HG03280 (cell line): ENCODE measurements around the gene SUSD3.
"Not testable (repeated sequence)": the region's sequence is repeated elsewhere in the genome, so short reads cannot be mapped to it uniquely, and the experiment has no call there.

ENCODE experiments used
- ATAC-seq: cut with Tn5 transposase; IDR thresholded peaks from one replicate; pipeline ENCODE4 v1.9.1; 2021; ENCODE audit warnings: mild to moderate bottlenecking, moderate library complexity; ENCODE audit not compliant: unreplicated experiment

SUSD3 gene

GRCh38 chr9:93091453-93092081 is 33.1 kb downstream of the SUSD3 start:
- no peak for ATAC-seq

DNA sequence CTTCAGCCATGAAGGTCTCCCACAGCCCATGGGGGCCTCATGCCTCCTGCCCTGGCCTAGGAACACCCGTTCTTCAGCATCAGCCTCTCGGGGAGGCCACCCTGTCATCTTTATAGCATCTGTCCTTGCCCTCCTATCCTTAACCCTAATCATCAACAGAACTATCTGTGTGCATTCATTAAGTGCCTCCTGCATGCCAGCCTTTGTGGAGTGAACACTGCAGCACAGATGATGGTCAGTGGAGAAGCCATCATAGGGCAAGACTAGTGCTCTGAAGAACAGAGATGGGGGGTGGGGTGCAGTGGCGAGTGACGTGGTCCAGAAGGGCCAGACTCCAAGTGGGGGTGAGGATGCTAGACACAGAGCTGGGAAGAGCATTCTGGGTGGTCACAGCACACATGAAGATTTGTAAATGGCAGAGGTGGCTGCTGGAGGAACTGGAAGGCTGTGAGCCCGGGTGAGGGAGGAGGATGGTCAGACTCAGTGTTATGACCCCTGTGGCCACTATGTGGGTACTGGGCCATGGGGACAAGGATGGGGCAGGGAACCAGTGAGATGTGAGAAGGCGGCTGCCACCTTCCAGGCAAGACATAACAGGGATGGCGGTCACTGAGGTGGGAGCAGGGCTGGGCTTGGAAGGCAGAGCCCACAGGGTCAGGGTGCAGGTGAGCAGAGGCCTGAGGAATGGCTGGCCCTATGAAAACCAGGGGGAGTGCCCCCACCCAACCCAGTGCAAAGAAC is 33.9 kb downstream of the SUSD3 start:
- no peak for ATAC-seq

DNA sequence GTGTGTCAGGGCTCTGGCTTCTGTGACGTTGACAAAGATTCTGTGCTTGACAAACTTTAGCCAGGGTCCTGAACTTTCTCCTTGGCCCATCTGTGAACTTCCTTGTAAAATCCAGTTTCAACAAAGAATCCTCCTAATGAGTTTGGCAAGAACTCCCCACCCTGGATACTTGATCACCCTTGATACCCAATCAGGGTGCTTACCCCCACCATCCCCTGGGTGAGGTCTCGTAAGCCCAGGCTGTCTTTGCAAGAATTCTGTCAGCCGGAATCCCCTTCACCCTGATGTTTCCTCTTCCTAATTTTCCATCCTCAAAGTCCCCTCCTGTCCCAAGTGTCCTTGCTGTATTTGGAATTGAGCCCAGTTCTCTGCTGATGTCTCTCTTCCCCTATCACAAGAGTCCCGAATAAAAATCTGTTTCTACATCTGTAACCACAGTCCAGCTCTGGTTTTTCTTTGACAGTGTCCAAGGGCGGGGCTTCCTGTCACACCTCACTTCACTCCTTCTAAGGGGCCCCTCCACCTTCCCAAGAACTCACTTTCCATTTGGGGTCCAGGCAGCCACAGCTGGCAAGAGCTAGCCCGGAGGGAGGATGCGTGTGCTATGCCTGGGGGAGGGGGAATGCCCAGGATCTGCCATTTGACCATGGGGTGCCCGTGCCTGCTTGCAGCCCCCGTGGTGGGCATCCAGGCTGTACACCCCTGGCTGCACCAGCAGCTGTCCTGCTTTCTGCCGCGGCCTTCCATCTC is 34.8 kb downstream of the SUSD3 start:
- ATAC-seq, result no peak

GRCh38 chr9:93093877-93094657 is 35.6 kb downstream of the SUSD3 start:
- ATAC-seq, result no peak

- no peak for ATAC-seq
Measured at GRCh38 chr9:93094658-93095204, 36.2 kb downstream of the SUSD3 start.

DNA sequence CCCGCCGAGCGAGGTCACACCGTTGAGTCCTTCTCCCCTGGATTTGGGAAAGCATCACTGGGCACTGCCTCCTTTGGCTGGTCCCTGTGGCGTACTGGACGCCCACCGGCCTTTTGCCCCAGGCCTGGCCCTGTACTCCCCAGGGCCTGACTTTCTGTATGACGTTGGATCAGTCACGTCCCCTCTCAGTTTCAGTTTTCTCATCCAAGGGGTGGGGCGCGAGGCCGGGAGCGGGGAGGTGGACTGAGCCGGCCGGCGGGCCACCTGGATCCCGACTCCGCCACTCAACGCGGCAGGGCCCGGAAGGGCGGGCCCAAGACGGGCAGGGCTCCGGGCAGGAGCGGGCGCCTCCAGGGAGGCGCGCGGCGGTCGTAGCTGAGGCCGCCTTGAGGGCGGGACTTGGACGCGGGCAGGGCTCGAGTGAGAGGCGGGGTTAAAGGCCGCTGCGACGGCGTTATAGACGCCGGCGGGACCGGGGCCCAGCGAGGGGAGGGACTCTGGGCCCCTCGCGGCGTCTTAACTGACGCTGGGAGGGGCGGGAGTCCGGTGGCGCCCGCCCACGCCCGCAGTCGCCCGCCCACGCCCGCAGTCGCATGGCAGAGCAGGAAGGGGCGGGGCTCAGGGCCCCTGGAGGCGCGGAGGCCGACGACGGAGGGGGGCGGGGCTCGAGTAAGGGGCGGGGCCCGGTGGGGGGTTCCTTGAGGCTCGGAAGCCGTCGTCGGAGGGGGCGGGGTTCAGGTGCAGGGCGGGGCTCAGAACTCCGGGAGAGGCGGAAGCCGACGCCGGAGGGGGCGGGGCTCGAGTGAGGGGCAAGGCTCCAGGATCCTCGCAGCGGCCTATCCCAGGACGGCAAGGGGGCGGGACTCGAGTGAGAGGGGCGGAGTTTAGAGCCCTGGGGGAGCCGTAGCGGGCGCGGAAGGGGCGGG is 37.0 kb downstream of the SUSD3 start:
- ATAC-seq, result peak; percentile 68

GRCh38 chr9:93096131-93096802 is 37.8 kb downstream of the SUSD3 start, which contains the start of gene CARD19:
Gene CARD19 (plus strand): TSS chr9:93096217. CDS start chr9:93096346, 129 bp downstream.
- ATAC-seq, result peak; percentile 8

- no peak for ATAC-seq
Measured at GRCh38 chr9:93096811-93097382, 38.4 kb downstream of the SUSD3 start.

GRCh38 chr9:93097511-93098201 is 39.2 kb downstream of the SUSD3 start:
- no peak for ATAC-seq

GRCh38 chr9:93098236-93098946 is 39.9 kb downstream of the SUSD3 start:
- no peak for ATAC-seq

GRCh38 chr9:93099551-93100275 is 41.2 kb downstream of the SUSD3 start:
- ATAC-seq, result no peak

DNA sequence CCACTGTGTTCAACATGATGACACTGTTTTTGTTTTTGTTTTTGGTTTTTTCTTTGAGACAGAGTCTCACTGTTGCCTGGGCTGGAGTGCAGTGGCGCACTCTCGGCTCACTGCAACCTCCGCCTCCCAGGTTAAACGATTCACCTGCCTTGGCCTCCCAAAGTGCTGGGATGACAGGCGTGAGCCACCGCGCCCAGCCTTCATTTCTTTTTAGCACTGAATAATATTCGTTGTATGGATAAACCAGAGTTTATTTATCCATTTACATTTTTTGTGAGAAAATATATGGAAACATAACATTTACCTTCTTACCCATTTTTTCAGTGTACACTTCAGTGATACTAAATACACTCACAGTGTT is 41.8 kb downstream of the SUSD3 start:
- no peak for ATAC-seq

DNA sequence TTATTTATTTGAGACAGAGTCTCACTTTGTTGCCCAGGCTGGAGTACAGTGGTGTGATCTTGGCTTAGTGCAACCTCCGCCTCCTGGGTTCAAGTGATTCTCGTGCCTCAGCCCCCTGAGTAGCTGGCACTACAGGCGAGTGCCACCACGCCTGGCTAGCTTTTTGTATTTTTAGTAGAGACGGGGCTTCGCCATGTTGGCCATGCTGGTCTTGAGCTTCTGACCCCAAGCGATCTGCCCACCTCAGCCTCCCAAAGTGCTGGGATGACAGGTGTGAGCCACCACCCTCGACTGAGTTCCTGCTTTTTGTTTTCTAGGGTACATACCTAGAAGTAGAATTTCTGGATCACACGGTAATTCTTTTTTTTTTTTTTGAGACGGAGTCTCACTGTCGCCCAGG is 42.6 kb downstream of the SUSD3 start:
- ATAC-seq, result not testable (repeated sequence)

GRCh38 chr9:93105620-93106019 is 47.1 kb downstream of the SUSD3 start:
- no peak for ATAC-seq

DNA sequence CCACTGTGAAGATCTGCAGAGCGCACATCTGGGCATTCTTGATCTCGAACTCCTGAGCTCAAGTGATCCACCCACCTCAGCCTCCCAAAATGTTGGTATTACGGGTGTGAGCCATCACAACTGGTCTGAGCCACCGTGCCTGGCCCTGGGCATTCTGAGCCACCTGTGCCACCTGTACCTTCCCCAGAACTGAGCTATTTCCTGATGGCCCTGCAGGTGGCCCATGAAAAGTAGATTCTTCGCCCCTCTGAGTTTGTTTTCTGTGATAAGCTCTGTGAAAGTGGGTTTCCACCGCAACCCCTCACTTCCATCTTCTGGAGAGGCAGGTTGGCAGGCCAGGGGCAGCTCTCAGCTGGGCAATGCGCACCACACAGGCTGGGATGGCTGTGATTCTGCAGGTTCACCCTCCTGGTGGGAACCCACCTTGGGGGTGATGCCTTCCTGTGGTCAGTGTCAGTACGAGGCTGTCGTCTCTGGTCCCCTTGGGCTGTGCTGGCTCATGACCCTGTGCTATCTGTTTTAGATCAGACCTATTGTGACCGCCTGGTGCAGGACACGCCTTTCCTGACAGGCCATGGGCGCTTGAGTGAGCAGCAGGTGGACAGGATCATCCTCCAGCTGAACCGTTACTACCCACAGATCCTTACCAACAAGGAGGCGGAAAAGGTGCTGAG is 48.8 kb downstream of the SUSD3 start:
- no peak for ATAC-seq

DNA sequence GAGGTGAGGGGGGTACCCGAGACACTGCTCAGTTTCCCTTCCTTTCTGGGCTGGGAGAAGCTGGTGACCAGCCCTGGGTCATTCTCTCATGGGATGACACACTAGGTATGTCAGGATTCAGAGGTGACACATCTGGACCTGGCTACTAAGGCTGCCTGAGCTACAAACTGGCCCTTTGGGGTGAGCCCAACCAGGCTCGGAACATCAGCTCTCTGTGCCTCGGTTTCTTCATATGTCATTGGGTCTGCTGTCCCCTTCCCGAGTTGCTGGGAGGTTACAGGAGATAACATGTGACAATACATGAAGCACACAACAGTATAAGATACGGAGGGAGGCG is 49.3 kb downstream of the SUSD3 start:
- no peak for ATAC-seq
